ENCODE results near the gene MAEA.

The MAEA gene

DNA sequence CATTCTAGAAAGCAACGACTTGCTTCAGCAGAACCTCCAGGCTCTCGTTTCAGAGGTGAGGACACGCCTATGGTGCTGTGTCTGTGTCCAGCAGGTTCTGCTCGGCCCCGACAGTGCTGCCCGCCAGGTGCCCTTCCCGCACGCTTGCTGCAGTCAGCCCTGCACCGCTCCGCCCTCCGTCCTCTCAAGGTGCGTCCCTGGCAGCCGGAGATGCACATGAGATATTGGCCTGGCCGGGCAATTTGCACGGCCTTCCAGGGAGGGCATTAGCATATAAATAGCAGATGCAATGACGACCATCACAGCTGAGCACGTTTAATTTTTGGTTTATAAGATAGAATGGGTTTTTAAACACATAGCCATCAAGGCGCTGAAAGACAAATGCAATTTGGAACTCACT is 71.7 kb downstream of the MAEA start:
- no peak overlapping the region for H3K27ac ChIP-seq
- no peaks in the 10 kb centered on the region for H3K27me3 ChIP-seq (ENCODE audit: control insufficient read depth, insufficient read depth, low read length)
- H3K4me2 ChIP-seq (ENCODE audit: low read length), result no peak overlapping the region
- no peak overlapping the region for H2AFZ ChIP-seq
- H3K9ac ChIP-seq, result no peak overlapping the region
- no peaks in the 10 kb centered on the region for H3K36me3 ChIP-seq (ENCODE audit: control insufficient read depth, insufficient read depth, low read length)
- H3K79me2 ChIP-seq, result no peaks in the 10 kb centered on the region
- TF ChIP-seq CTCF (IDR thresholded peaks at IDR 0.05), result no peak
- H3K4me3 ChIP-seq (ENCODE audit: low read depth, low read length), result no peak overlapping the region
- H3K4me1 ChIP-seq, result no peaks in the 10 kb centered on the region
- H3K9me3 ChIP-seq (ENCODE audit: control insufficient read depth, low read length), result no peaks in the 10 kb centered on the region

GRCh38 chr4:1362046-1362445 is 72.4 kb downstream of the MAEA start:
- no peak for TF ChIP-seq CTCF (IDR thresholded peaks at IDR 0.05)
- Histone ChIP-seq H3K9ac (no peak overlapping the region), H3K36me3 (ENCODE audit: control insufficient read depth, insufficient read depth, low read length) (no peaks in the 10 kb centered on the region), H3K79me2 (no peaks in the 10 kb centered on the region), H3K27ac (no peak overlapping the region), H3K27me3 (ENCODE audit: control insufficient read depth, insufficient read depth, low read length) (no peaks in the 10 kb centered on the region), H3K9me3 (ENCODE audit: control insufficient read depth, low read length) (no peaks in the 10 kb centered on the region), H2AFZ (no peak overlapping the region), H3K4me2 (ENCODE audit: low read length) (no peak overlapping the region), H3K4me3 (ENCODE audit: low read depth, low read length) (no peak overlapping the region), H3K4me1 (no peaks in the 10 kb centered on the region)

- Histone ChIP-seq H3K36me3 (ENCODE audit: control insufficient read depth, insufficient read depth, low read length) (no peaks in the 10 kb centered on the region), H2AFZ (no peak overlapping the region), H3K27ac (no peak overlapping the region), H3K27me3 (ENCODE audit: control insufficient read depth, insufficient read depth, low read length) (no peaks in the 10 kb centered on the region), H3K9me3 (ENCODE audit: control insufficient read depth, low read length) (no peaks in the 10 kb centered on the region), H3K79me2 (no peaks in the 10 kb centered on the region), H3K4me3 (ENCODE audit: low read depth, low read length) (no peak overlapping the region), H3K4me1 (no peaks in the 10 kb centered on the region), H3K4me2 (ENCODE audit: low read length) (no peak overlapping the region), H3K9ac (no peak overlapping the region)
- no peak for TF ChIP-seq CTCF (IDR thresholded peaks at IDR 0.05)
These were observed 72.8 kb downstream of the MAEA start for GRCh38 chr4:1362521-1362920.

GRCh38 chr4:1363513-1363912 is 73.8 kb downstream of the MAEA start:
- H3K27me3 ChIP-seq (ENCODE audit: control insufficient read depth, insufficient read depth, low read length), result no peaks in the 10 kb centered on the region
- no peaks in the 10 kb centered on the region for H3K4me1 ChIP-seq
- H3K79me2 ChIP-seq, result no peaks in the 10 kb centered on the region
- no peak overlapping the region for H3K4me3 ChIP-seq (ENCODE audit: low read depth, low read length)
- H2AFZ ChIP-seq, result no peak overlapping the region
- no peak for TF ChIP-seq CTCF (IDR thresholded peaks at IDR 0.05)
- no peak overlapping the region for H3K4me2 ChIP-seq (ENCODE audit: low read length)
- H3K27ac ChIP-seq, result no peak overlapping the region
- H3K9me3 ChIP-seq (ENCODE audit: control insufficient read depth, low read length), result no peaks in the 10 kb centered on the region
- no peak overlapping the region for H3K9ac ChIP-seq
- H3K36me3 ChIP-seq (ENCODE audit: control insufficient read depth, insufficient read depth, low read length), result no peaks in the 10 kb centered on the region

- Histone ChIP-seq H3K36me3 (ENCODE audit: control insufficient read depth, insufficient read depth, low read length) (no peaks in the 10 kb centered on the region), H3K4me3 (ENCODE audit: low read depth, low read length) (no peak overlapping the region), H3K4me1 (no peaks in the 10 kb centered on the region), H3K9me3 (ENCODE audit: control insufficient read depth, low read length) (no peaks in the 10 kb centered on the region), H3K27me3 (ENCODE audit: control insufficient read depth, insufficient read depth, low read length) (no peaks in the 10 kb centered on the region), H2AFZ (no peak overlapping the region), H3K27ac (no peak overlapping the region), H3K9ac (no peak overlapping the region), H3K4me2 (ENCODE audit: low read length) (no peak overlapping the region), H3K79me2 (no peaks in the 10 kb centered on the region)
- no peak for TF ChIP-seq CTCF (IDR thresholded peaks at IDR 0.05)
These were observed 74.5 kb downstream of the MAEA start for GRCh38 chr4:1364217-1364616.
